HG02763 (cell line): ENCODE results near the gene FRG1.
"Not testable (repeated sequence)": the region's sequence is repeated elsewhere in the genome, so short reads cannot be mapped to it uniquely, and the experiment has no call there.

Source experiments
- ATAC-seq: cut with Tn5 transposase; IDR thresholded peaks from one replicate; pipeline ENCODE4 v1.9.1; 2021; ENCODE audit warnings: mild to moderate bottlenecking, moderate library complexity; ENCODE audit not compliant: unreplicated experiment

Gene FRG1

DNA sequence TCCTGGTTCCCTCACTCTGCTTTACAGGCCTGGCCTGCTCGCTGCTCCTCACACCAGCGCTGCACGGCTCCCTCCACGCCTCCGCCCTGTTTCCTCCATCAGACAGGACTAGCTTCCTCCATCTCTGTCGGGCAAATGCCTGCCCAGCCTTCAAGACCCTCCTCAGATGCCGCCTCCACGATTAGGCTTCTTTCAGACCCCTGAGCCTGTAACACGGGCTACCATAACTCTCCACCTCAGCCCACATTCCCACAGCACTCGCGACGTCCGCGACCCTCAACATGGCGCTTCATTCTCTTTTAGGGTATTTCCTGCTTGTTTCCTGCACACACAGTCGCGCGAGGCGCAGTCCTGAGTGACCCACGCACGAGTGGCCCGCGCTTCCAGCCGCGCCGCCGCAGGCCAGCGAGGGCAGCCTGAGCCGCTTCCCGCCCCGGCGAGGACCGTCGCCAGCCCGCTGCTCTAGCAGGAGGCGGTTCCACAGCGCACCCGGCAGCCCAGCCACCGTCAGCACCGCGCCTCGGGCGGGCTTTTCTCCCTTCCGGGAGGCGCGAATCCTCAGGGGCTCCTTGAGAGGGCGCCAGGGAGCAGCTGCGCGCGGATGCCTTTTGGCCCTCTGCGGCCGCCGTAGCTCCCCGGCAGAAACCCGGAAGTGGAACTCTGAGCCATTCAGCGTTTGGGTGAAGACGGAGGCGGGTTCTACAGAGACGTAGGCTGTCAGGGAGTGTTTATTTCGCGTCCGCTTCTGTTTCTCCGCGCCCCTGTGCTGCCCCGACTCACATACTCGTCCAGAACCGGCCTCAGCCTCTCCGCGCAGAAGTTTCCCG is at the start of gene FRG1:
Gene FRG1 (plus strand): TSS at position 695 of the 827 bp plus-strand sequence. CDS start 138 bp downstream, outside the sequence.
- peak; percentile 99 for ATAC-seq

DNA sequence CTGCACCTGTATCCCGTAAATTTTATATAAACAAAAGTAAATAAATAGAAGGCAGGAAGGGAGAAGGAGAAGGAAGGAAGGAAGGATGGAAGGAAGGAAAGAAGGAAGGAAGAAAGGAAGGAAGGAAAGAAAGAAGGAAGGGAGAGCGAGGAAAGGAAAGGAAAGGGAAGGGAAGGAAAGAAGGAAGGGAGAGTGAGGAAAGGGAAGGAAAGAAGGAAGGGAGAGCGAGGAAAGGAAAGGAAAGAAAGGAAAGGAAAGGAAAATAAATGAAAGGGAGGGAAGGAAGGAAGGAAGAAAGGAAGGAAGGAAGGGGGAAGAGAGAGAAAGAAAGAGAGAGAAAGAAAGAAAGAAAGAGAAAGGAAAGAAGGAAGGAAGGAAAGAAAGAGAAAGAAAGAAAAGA is 43.0 kb upstream of the FRG1 start:
- ATAC-seq = no peak

DNA sequence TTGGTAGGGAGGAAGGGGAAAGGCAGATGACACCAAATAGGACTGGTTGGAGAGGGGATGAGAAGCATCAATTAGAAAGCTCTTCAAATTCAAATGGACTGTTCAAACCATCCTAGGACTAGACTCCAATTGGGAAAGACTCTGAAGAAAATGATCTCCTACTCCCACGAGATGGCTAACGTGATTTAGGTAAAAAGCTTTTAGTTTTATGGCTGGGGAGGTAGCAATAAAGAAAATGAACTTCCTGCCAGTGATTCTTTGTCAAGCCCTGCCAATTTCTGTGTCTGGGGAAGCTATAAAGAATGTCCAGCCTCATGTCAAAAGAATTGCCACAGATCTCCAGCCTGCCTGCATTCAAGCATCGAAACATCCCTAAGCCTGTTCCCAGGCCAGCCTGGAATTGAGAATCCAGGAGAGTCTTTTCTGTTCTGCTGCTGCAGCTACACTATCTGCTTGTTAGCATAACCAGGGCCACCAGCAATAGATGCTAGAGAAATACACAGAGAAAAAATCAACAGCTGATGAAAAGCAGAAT is 41.1 kb upstream of the FRG1 start:
- ATAC-seq = not testable (repeated sequence)

DNA sequence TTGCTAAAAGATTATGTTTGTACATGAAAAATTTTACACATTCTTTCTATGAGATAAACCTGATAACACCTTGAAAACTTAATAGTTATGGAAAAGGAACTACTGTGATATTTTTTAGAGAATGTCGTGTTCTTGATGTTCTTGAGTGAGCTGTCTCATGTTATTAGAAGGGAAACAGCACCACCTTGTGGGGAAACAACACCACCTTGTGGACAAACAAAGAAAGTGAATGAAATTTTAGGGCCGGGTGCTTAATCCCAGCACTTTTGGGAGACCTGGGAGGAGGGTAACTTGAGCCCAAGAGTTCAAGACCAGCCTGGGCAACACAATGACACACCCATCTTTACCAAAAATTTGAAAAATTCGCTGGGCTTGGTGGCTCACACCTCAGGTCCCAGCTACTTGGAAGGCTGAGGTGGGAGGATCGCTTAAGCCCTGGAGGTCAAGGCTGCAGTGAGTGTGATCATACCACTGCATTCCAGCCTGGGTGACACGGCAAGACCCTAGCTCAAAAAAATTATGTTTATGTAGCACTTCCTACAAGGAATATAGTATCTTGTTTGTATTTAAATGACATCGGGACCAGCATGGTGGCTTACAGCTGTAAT is 36.1 kb upstream of the FRG1 start:
- ATAC-seq = peak; percentile 58

DNA sequence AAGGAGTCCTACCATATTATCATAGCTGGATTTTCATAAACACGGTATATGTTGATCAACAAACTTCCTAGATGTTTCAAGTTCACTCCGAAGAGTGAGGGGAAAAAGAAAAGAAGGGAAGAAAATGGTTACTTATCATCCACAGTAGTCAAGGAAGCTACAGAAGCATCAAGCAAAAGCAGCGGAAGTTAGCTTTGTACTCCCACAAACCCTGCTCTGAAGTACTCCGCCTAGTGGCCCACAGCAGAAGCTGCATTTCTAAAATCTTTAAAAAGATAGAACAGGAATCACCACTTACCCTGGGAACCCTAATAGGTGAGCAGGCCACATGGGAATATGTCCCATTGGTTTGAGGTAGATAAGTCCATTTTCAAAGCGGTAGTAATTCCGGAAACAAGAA is 28.5 kb upstream of the FRG1 start:
- ATAC-seq = no peak

DNA sequence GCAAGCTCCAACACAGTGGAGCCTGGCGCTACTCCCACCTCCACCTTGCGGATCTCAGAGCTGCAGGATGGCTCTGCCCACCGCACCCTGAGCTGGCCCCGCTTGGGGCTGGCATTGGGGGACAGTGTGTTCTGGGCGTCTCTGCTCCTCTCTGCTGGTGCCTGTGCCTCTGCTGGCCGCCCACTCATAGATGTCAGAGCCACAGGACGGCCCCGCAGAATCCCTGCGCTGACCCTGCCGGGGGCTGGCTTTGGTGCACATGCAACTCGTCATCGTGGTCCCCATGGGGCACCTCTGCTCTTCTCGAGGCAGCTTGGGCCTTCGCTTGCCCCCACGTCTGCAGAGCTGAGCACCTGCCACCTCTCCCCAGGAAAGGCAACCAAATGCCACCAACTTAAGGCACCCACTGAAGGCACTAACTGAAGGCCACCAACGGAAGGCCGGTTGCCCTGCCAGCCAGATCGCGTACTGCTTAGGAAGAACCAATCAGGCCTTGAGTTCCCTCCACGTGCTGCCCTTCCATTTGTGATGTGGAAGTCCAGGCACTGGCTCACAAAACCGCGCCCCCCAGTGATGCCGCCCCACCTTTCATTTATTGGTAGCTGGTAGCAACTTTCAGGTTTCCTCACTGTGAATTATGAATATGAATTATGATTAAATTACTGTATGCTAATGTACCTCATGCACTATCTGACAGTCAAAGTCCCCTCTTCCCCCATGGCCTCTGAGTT is 23.3 kb upstream of the FRG1 start:
- no peak for ATAC-seq

DNA sequence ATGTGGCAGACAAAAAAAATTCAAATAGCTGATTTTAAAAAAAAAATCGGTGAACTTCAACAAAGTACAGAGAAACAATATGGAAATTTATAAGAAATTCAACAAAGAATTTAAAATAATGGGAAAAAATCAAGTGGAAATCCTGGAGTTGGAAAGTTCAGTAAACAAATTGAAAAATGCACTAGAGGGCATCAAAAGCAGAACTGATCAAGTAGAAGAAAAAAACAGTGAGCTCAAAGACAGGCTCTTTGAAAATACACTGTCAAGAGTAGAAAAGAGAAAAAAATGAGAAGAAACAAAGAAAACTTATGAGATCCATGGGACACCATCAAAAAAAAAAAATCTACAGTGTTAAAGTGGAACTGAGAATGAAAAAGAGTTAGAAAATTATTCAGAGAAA is 19.6 kb upstream of the FRG1 start:
- ATAC-seq = no peak

DNA sequence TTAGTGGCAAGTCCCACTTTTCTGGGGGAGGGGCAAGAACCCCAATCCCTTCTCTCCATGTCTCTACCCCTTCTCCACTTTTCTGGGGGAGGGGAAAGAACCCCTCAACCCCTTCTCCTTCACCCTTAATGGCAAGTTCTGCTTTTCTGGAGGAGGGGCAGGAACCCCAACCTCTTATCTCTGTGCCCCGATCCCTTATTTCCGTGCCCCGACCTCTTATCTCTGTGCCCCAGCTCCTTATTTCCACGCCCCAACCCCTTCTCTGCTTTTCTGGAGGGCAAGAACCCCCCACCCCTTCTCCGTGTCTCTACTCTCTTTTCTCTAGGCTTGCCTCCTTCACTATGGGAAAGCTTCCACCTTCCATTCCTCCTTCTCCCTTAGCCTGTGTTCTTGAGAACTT is 13.9 kb upstream of the FRG1 start:
- not testable (repeated sequence) for ATAC-seq

DNA sequence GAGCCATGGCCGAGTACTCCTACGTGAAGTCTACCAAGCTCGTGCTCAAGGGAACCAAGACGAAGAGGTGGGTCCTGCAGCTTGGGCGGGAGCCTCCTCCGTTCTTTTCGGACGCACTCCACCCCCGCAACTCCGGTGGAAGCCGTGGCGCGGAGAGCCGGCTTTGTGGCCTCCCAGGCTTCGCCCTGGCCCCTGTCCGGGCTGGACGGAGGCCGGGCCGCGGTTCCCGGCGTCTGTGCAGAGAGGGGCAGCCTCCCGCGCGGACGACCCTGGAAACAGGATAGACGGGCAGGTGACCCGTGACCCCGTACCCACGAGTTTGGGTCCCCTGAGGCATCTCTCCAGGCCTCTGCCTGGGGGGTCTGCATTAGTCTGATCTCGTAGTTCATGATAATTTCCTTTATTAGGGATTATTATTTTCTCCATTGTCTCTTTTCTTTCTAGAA is 356 bp downstream of the FRG1 start:
- ATAC-seq = no peak

DNA sequence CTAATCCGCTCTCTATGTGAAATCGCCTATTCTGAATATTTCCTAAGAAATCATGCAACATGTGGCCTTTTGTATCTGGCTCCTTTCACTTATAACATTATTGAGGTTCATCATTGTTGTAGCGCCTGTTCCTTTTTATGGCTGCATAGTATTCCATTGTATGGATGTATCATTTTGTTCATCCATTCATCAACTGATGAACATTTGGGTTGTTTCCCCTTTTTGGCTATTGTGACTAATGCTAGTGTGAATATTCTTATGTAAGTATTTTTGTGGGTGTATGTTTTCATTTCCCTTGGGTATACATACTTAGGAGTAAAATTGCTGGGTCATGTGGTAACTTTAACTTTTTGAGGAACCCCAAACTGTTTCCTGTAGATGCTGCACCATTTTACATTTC is 1.7 kb downstream of the FRG1 start:
- ATAC-seq = not testable (repeated sequence)

DNA sequence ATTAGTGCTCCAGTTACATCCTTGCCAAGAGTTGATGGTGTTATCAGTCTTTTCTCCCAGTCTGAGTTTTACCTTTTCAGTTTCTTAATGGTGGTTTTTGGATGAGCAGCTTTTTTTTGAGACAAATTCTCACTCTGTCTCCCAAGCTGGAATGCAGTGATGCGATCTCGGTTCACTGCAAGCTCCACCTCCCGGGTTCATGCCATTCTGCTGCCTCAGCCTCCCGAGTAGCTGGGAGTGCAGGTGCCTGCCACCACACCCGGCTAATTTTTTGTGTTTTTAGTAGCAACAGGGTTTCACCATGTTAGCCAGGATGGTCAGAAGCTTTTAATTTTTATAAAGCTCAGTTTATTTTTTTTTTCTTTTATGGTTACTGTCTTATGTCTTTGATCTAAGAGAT is 3.4 kb downstream of the FRG1 start:
- not testable (repeated sequence) for ATAC-seq

DNA sequence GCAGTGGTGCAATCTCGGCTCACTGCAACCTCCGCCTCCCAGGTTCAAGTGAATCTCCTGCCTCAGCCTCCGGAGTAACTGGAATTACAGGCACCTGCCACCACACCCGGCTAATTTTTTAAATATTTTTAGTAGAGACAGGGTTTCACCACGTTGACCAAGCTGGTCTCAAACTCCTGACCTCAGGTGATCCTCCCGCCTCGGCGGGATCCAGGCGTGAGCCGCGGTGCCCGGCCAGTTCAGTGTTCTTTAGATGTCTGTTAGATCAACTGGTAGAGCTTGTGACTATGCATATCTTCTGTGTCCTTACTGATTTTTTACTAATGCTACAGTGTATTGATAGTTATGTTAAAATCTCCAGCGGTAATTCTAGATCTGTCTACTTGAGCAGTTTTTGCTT is 6.2 kb downstream of the FRG1 start:
- not testable (repeated sequence) for ATAC-seq

DNA sequence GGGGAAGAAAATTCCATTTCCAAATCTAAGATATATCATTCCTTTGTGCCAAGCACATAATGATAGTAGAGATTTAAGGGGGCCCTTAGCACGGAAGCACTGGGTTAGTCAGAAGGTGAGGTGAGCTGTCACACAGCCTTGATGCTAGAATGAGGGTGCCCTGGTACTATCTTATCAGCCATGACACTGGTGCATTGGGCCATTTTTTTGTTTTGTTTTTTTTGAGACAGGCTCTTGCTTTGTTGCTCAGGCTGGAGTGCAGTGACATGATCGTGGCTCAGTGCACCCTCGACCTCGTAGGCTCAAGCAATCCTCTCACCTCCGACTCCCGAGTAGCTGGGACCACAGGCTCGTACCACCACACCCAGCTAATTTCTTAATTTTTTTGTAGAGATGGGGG is 7.8 kb downstream of the FRG1 start:
- not testable (repeated sequence) for ATAC-seq

DNA sequence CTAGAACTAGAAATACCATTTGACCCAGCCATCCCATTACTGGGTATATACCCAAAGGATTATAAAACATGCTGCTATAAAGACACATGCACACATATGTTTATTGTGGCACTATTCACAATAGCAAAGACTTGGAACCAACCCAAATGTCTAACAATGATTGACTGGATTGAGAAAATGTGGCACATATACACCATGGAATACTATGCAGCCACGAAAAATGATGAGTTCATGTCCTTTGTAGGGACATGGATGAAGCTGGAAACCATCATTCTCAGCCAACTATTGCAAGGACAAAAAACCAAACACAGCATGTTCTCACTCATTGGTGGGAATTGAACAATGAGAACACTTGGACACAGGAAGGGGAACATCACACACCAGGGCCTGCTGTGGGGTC is 28.6 kb downstream of the FRG1 start:
- ATAC-seq = not testable (repeated sequence)

DNA sequence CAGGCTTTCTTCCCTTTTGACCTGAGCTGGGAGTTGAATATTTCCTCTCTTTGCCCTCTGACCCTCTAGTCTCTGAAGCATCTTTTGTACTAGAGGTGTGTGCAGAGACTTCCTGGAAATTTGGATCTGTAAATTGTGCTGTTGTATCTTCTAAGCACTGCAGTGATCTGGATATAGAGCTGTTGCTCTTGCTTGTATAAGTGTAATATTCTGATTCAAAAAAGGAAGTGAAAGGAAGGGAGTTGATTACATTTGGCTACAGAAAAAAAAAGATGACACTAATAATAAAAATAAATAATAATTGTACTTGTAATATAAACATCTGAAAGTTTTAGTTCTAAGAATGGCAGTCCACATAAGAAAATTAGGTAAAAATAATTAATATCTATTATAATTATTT is 33.0 kb downstream of the FRG1 start:
- no peak for ATAC-seq

DNA sequence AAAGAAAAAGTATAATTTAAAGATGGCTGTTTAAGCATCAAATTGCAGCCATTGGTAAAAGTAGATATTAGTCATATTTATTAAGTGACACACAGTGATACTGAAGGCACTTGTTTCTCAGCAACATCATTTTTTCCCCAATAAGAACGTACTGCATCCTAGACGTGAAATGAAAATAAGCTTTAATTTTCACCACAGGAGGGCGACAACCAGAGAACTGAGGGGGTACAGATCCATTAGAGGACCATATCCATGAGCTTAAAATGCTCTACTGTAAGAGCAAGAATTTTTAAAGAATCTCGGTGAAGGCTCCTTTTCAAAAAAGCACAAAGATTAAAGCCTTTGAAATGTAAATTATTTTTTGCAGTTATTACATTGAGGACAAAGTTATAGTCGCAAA is 33.4 kb downstream of the FRG1 start:
- no peak for ATAC-seq

DNA sequence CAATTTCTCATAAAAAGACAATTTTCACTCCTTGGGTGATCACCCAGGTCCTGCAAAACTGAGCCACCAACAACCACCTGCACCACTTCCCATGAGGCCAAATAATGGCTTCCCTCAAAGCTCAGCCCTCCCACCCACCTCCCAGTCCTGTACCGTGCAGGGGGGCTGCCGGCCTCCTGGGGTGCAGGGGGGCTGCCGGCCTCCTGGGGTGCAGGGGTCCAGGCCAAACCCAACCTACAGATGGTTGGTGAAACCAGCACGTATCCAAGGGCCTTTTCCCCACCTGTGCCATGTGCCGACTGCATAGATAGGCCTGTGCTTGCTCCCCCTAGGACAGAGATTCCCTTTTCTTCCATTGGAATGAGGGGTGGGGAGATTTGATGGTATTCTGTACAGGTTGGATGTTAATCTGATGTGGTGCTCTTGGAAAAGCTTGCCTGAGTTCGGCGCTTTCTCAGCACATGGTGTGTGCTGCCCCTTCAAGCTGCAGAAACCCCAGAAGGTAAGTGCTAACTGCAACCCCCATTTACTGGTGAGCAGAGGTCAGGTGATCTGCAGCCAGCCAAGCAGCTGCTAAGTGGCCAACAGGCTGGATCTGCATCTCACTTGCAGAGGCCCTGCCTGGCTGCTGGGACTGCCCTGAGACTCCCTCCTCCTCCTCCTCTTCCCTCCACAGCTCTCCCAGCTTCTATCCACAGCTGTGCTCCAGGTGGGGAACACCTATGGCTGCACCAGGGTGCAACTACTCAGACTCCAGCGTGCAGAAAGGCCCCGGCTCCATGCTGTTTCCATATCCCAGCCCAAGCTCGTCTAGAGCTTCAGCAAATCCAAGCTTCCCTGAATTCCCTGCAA is 38.8 kb downstream of the FRG1 start:
- ATAC-seq = no peak

DNA sequence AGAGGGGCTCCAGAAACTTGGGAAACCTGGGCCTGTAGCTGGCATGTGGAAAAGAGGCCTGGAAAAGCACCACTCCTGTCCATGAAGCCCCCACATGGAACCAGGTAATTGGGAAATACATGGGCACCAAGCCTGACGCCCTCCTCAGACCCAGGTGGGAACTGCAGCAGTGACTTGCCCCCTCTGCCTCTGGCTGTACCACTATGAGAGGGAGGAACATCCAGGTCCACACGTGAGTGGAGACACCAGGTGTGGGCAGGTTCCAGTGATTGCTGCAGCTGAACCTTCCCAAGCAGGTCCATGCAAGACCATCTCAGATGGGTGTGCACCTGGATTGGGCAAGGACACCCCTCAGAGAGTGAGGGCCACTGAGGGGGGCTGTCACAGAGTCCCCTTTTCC is 39.6 kb downstream of the FRG1 start:
- ATAC-seq = not testable (repeated sequence)

DNA sequence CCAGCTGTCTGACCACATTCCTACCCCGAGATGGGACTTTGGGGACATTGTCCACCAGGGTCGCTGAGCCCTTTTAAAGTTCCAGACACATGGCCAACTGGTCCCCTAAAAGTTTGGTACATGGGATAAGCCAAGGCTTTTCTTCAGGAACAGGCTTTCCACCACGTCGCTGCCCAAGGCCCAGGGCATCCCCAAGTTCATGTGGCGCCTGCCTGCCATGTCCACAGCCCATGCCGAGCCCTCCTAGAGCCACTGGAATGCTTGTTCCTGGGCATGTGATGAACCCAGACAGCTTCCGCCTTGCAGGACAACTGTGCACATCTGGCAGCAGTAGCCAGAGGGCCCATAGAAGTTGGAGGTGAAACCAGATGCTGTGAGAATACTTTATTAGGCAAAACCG is 41.3 kb downstream of the FRG1 start:
- ATAC-seq = no peak

DNA sequence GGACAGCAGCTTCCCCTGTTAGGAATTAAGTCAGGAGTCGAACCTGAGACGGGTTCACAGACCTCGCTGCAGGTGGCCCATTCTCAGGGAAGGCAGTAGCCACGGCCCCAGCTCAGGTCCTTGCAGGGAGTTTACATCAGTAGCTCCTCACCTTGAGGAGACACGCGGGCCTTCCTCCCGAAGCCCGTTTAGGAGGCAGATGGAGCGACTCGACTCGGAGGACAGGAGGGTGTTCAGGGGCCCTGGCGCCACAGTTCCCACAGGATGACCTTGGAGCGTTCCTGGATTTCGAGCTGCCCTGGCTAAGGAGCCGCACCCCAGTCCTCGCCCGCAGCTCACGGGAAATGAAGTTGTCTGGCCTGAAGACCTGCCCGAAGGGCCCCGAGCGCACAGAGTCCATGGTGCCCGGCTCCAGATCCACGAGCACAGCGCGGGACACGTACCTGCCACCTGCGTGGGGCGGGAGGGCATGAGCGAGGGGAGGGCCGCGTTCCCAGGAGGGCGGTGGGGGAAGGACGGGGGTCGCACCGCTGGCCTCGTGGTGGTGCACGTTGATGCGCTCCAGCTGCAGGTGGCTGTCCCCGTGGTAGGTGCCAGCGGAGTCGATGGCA is 43.3 kb downstream of the FRG1 start:
- not testable (repeated sequence) for ATAC-seq
